Keratinocyte (primary cell): ENCODE results near the gene MPP2.

ENCODE experiments used
- EZH2 ChIP-seq: IDR thresholded peaks from one replicate; pipeline ENCODE4 v1.6.1; 2012; ENCODE audit warnings: inconsistent platforms, mild to moderate bottlenecking, low read length, moderate library complexity
- TF ChIP-seq, protein P1 (sequence below), 3 experiments: IDR thresholded peaks in 1 of 3; conservative IDR thresholded peaks in 1 of 3; optimal IDR thresholded peaks in 1 of 3; 2 replicates in 2 of 3; 3 replicates in 1 of 3; pipeline versions ENCODE3 to v1.5.1; 2011; ENCODE audit warnings: low read length in 3 of 3, mild to moderate bottlenecking in 3 of 3, moderate library complexity in 2 of 3, control low read depth in 1 of 3, inconsistent platforms in 1 of 3; ENCODE audit not compliant: insufficient read depth in 2 of 3; ENCODE audit errors: extremely low read depth in 1 of 3

DNA sequence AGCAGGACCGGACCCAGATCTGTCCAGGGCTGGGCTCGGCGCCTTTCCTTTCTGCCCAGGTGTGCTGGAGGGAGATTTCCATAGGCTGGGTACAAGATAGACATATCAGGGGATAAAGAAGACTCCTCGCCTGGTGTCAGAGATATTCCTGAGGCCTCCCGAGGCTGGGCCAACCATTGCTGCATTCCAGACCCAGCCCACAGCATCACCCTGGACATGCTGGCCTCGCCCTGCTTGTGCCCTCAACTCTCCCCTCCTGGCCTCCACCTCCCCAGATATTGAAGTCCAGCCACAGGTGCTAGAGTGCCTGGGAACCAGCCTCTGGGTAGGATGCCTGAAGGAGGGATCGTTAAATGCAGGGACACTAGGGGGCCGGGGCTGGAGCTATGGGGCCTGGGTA, 58.2 kb downstream of the MPP2 start:
- TF ChIP-seq, protein P1, sequence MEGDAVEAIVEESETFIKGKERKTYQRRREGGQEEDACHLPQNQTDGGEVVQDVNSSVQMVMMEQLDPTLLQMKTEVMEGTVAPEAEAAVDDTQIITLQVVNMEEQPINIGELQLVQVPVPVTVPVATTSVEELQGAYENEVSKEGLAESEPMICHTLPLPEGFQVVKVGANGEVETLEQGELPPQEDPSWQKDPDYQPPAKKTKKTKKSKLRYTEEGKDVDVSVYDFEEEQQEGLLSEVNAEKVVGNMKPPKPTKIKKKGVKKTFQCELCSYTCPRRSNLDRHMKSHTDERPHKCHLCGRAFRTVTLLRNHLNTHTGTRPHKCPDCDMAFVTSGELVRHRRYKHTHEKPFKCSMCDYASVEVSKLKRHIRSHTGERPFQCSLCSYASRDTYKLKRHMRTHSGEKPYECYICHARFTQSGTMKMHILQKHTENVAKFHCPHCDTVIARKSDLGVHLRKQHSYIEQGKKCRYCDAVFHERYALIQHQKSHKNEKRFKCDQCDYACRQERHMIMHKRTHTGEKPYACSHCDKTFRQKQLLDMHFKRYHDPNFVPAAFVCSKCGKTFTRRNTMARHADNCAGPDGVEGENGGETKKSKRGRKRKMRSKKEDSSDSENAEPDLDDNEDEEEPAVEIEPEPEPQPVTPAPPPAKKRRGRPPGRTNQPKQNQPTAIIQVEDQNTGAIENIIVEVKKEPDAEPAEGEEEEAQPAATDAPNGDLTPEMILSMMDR (optimal IDR thresholded peaks at IDR 0.05 in 1 of 3, IDR thresholded peaks at IDR 0.05 in 1 of 3, conservative IDR thresholded peaks at IDR 0.05 in 1 of 3; ENCODE audit: extremely low read depth in 1 of 3, insufficient read depth in 2 of 3, low read length in 3 of 3): no peak
- TF ChIP-seq EZH2: no peak
